SKM-1 treated with dmso at 0.1 percent for 144 hours (cell line): ENCODE results near the gene AKAP6.
"Not testable (repeated sequence)": the region's sequence is repeated elsewhere in the genome, so short reads cannot be mapped to it uniquely, and the experiment has no call there.

Source experiments
- DNase-seq: peaks from one replicate; lab custom pipeline; 2025; ENCODE audit not compliant: unreplicated experiment; lab: John Stamatoyannopoulos, UW

AKAP6 gene

DNA sequence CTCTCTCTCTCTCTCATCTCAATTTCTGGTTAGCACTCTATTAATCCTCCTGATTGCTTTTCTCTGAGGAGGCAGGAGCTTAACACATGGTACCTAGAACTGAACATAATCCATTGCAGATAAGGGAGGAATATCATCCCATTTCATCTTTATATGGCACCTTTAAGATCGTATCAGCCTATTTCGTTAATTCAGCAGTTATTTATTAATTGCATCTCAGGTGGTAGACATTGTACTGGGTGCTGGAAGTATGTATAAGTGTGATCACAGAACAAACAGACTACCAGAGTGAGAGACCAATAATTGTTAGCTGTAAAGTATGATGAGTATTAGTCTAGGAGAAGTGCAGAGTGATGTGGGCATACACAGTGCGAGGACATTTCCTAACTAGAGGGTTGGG lies 39.0 kb downstream of the AKAP6 start:
- DNase-seq, result no peak

DNA sequence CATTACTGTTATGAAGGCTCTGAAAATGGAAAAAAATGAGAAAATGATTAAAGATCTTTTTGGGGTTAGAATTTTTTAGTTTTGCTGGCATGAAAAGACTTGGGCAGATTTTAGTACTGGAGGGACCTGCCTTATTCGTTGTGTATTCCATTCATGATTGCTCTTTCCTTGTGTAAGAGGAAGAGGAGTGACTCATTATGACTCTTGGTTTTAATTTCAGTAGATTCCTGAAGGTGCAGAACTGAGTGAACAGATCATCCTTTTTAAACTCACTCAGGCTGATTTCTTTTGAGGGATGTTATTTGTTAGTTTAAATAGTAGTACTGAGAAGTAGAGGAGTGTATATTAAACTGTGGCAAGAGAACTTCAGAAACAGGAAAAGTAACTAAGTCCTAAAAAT lies 41.6 kb downstream of the AKAP6 start:
- no peak for DNase-seq

DNA sequence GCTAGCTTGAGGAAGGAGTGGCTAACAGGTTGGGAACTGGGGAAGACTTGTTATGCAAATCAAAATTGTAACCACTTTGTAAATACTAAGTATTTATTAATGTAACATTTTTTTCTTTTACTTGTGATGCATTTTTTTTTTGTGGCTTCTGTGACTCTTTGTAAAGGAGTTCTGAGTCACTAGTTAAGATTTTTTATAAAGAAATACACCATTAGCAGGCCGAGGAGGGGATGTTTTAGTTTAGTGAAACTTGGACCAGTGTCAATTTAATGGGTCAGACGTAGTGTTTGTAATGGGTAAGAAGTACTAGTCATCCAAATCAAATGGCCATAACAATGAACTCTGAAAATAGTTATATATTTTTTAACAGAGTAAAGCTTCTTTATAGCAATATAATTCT lies 43.1 kb downstream of the AKAP6 start:
- DNase-seq, result no peak

DNA sequence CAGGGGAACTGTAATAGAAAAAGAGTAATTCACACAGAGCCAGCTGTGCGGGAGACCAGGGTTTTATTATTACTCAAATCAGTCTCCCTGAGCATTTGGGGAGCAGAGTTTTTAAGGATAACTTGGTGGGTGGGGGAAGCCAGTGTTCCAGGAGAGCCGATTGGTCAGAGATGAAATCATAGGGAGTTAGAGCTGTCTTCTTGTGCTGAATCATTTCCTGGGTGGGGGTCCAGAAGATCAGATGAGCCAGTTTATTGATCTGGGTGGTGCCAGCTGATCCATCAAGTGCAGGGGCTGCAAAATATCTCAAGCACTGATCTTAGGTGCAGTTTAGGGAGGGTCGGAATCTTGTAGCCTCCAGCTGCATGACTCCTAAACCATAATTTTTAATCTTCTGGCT lies 44.1 kb downstream of the AKAP6 start:
- DNase-seq, result not testable (repeated sequence)

DNA sequence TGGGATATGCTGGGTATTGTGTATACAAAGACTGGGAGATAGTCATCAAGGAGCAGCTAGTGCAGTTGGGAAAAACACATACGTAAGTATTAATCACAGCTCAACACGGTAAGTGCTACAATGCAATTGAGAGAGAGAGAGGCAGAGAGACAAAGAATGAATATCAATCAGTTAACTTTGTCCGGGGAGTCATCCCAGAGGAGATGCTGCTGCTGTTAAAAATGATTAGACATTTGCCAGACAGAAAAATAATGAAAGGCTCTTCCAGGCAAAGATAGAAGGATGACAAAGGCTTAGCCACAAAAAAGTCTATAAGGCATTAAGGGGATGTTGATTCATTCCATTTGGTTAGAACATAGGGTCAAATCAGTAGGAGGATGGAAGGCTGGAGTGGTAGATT lies 45.1 kb downstream of the AKAP6 start:
- no peak for DNase-seq

DNA sequence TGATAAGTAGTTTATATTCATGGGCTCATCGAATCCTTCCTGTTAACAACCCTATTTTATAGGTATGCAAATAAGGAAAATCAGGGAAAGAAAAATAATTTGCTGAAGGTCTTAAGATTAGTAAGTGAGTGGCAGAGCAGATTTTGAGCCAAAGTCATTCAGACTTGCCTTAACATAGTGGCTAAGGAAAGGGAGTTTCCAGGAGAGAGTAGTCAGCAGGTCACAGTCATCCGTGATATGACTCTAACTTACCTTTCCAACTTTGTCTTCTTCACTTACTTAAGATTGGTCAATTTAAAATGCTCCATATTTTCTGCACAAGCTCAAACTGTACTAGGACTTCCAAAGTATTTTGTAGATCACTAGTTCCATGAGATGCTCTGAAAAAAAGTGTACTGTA lies 46.6 kb downstream of the AKAP6 start:
- DNase-seq, result no peak

DNA sequence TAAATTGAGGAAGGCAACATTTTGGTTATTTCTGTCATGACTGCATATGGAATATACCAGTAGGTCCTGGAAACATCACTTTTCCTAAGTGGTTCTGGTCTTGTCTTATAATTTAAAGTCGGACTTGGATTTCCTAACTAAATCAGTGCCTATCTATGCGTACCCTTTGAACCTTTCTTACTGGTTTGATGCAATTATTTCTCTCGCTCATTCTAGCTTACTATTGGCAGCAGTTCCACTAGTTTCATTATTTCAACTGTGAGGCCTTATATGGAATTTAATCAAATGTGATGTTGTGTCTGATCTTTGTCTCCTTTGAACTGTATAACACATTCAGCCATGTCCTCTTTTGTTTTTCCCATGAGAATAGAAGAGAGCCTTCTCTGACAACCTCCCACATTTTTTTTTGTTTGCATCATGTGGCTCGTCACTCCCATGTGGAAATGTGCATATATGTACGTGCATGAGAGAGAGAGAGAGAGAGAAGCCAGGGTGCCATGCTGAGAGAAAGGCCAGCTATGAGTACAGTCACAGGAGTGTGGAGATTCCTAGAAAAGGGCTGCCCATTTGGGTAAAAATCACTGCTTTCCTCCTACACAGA lies 48.0 kb downstream of the AKAP6 start:
- DNase-seq, result no peak

DNA sequence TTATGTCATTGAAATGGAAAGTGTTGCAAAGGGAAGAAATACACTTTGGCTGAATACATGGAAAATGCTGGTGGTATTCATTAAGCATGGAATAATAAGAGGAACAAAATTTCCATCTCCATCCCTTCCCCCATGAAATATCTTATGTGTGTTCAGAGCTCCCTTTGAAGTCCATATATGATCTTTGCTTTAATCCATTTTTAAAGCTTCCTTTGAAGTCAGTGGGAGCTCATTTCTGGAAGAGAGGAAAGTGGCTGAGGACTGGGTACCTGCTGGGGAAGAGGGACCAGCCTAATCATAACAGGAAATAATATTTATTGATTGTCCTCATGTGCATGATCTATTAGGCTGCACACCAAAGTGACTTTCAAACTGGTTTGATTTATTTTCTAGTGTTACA lies 49.2 kb downstream of the AKAP6 start:
- DNase-seq, result no peak

DNA sequence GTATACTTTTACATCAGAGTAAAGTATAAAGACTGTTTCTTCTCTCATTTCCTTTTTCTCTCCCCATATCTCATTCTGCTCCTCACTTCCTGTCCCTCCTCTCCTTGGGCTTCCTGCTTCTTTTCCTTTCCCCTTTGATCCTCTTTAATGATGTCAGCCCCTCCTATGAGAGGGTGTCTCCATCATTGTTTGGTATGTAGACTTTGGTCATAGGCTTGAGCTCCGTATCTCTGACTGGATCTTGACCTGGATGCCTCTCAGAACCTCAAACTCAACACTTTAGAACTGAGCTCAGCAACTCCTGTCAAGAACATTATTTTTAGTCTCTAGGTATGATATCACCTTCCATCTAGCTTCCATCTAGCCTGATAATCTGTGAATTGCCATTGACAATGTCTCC lies 50.3 kb downstream of the AKAP6 start:
- DNase-seq, result no peak

DNA sequence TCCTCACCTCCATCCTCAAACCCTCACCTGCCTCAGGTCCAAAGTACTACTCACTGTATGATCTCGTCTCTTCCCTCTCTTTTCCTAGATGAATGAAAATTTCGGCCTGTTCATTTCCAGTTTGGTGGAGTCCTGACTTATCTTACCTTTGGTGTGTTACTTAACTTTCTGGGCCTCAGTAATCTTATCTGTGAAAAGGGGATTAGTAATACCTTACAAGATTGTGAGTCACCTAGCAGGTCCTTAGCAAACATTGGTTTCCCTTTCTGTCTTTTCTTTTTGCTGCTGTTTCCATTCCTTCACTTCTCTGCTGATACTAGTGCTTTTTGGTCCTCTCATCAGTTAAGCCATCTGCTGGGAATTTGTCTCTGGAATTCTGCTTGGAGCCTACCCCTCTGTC lies 52.8 kb downstream of the AKAP6 start:
- DNase-seq, result no peak

DNA sequence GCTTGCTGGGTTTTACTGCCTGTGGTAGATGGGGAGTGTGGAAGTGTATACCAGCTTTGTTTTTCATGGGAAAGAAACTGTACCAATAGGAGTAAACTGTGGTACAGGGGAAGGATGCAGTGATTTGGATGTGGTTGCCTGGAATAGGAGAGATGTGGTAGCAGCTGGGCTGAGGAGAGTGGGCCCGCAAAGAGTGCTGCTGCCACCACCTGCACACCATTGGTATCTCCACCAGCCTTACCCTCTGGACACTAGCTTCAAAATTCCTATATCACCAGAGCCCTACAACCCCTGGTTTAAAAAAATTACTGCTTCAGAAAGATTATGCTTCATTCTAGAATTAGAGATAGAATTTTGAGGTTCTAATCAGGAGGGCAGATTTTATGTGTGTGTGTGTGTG lies 53.6 kb downstream of the AKAP6 start:
- no peak for DNase-seq

DNA sequence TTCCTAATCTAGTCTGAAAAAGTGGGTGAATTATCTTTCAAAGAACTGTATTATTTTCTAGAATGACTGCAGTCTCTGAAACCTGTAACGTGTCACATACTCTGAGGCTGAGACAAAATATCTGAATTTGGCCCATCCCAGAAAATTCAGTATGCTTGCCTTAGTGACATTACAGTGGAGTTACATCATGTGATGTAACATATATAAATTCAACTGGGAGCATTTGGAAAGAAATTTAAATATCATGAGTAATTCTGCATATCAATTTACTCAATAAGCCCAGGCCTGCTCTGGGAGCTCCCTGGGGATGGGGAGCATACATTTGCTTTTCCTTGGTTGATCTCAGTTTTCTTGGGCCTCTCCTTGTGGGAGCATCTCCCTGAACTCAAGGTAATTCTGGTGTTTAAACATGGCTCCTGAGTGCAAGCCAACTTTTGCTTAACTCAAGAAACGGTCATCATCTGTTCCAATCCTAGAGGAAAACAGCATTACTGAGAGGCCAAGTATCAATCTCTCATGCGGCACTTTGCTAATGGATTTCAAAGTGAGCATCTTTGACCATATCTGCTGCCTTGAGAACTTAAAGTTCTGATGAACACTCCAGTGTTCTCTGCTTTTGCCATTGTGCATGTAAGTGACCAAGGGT lies 54.4 kb downstream of the AKAP6 start:
- DNase-seq, result no peak

DNA sequence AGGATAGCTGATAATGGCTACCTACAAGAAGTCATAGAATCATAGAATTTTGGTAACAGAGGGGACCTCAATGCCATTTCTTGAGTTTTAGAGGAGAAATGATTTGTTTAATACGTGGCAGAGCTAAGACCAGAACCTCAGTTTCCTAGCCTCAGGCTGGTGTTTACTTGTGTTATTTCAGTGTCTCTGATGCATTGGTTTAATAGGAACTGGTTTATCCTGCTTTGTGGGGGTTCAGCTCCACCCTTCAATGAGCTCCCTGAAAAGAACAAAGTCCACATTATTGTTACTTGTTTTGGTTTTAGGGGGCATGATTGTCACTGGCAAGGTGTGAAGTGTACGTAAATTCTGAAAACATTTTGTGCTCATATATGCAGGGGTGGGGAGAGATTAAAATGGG lies 55.4 kb downstream of the AKAP6 start:
- no peak for DNase-seq

DNA sequence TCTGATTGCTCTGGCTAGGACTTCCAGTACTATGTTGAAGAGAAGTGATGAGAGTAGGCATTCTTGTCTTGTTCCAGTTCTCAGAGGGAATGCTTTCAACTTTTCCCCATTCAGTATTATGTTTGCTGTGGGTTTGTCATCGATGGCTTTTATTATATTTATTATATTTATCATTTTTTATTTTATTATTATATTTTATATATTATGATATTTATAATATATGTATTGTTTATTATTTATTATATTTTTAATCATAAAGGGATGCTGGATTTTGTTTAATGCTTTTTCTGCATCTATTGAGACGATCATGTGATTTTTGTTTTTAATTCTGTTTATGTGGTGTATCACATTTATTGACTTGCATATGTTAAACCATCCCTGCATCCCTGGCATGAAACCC lies 58.2 kb downstream of the AKAP6 start:
- DNase-seq, result not testable (repeated sequence)

DNA sequence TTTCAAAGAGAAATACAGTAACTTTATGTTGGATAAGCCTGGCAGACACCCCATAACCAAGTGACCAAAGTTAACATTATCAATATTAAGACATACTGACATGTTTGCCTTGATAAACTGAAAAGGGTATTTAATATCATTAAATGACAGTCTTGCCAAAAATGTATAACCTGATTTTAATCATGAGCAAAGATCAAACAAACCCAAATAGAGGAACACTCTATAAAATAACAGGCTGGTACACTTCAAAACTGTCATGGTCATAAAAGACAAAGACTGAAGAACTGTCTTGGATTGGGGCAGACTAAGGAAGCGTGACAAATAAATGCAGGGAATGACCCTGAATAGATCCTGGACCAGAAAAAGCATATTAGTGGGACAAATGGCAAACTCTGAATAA lies 64.0 kb downstream of the AKAP6 start:
- DNase-seq, result no peak

DNA sequence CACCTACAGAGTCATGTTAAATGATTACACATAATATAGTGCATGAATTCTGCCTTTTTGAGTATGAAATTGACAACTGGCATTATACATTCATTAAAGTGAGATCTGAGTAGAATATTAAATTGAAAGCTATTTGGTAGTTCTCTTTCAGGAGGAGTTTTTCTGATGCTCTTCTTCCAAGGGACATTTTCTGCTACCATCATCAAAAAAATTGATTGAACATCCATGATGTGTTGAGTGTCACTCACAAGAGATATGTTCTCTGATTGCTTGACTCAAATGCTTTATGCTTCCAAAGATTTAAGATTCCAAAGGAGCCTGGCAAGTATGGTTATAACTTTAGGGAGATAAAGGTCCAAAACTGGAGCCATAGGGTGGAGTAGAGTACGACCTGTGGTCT lies 64.9 kb downstream of the AKAP6 start:
- no peak for DNase-seq

DNA sequence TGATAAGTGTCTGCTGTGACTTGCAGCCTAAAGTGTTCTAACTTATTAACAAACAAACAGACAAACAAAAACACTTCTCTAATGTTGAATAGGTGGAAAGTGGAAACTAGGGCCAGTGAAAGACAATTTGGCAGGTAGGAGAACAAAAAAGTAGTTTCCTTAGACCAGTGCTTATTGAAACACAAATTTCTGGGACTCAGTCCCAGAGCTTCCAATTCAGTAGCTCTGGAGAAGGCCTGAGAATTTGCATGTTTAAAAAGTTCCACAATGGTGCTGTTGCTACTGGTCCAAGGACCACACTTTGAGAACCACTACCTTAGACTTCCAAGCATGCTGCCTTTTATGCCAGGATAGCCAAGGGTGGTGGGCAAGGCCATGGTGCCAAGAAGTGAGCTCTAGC lies 67.8 kb downstream of the AKAP6 start:
- no peak for DNase-seq

DNA sequence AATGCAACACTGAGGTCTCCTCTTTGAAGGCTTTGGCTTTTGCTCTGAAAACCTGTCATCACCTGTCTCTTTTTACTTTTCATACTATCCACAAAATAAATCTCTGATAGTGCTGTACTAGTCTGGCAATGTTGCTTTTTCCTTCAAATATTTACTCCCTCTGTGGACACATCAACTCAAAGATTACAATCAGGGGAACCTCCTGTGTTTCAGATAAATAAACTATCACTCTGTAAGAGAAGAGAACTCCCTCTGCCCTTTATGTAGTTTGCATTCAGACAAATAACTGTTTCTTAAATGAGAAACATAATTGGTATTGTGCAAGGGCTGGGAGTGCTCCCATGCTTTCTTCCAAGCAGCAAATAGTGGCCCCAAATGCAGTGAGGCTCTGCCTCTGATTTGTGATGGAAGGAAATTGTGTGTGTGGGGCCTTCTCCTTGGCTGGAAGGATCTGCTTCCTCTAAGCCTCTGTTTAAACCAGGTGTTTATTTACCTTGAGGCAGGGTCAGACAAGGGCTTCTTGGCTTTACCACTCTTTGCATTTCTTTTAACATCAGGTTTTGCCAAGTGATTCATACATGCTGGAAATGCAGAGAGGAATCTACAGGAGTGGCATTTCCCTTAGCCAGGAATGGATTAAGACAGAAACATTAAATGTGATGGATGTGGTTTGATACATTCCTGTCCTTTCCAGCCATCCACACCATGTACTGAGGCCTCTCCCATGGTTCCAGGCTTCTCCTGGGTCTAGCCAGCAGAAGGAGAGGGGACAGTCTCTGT lies 69.0 kb downstream of the AKAP6 start:
- no peak for DNase-seq

DNA sequence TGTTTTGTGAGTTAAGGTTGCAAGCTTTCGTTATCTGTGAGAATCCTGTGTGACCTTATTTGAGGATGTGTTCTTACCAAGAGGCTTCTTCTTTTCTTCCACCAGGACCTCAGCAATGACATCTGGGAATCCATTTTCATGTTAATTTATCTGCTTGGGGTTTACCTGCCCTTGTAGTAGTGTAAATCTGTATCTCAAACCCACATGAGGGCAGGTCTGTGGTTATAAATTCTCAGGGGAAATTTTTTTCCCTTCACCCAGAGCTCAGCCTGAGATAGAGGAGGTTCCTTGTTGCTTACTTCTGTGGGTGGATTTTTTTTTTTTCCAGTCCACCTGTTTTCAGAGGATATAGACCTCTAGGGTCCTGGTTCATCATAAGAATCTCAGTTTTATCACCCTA lies 70.8 kb downstream of the AKAP6 start:
- DNase-seq, result no peak

DNA sequence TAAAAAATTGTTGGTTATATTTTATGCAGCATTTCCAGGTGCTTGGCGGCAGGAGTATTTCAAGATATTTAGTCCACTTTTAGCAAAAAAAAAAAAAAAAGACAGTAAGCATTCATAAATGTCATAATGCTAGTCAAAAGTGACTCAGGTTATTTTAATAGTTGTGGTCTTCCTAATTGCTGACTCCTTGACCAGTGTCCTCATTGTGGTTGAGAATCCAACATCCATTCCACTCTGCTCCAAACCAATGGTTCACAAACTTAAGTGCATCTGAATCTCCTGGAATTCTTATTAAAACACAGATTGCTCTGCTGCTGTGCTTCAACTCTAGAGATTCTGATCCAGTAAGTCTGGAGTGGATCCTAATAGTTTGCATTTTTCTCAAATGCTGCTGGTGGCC lies 71.4 kb downstream of the AKAP6 start:
- DNase-seq, result no peak

DNA sequence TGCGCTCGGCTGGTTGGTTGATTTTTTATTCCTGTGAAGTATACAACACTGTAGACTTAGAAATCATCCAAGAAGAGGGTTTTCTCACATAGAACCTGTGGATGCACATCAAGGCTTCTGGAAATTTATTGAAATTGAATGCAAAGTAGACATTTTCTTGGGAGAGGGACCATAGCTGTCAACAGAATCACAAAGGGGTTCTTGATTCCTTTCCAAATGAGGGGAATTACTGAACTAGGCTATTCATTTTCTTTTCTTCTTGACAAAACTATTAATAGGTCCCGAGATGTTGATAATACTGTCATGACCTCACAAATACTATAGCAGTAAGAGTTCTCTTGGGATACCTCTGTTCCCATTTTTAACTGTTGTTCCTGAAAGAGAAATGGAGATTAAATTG lies 73.9 kb downstream of the AKAP6 start:
- DNase-seq, result no peak

DNA sequence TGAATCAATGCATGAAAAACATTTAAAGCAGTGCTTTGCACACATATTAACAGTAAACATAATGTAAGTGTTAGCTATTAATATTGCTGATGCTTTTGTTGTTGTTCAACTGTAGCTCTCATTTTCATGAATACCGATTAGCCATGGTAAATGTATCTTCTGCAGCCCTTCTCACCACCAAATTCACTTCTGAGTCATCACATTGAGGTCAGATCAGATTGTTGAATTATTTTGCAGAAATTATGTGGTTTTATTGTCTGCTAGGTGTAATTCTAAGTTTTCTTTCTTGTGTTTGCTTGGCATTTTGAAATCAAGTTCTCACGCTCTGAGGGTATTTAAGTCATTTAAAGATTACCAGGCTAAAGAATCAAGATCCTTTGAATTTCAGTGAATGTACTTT lies 74.6 kb downstream of the AKAP6 start:
- DNase-seq, result no peak
